Measurements from ENCODE around the gene MRTFA. TPM values are rescaled to one million over a fixed set of nuclear protein-coding genes. Genes with fewer than 3 reads are reported as not detected.

MRTFA gene
- total and polyA plus RNA-seq, 2 of the 13 experiments (the other 11 are each of a cell fraction or from before 2014, with no cell fraction given), result 2.4 to 8.2 TPM

GRCh38 chr22:40571887-40572286 lies 64.6 kb downstream of the MRTFA start:
- Histone ChIP-seq H3K4me2 (ENCODE audit: low read depth, low read length) (no peak overlapping the region), H4K20me1 (ENCODE audit: insufficient read depth, low read length) (no peaks in the 10 kb centered on the region), H3K4me3 (replicated peaks in 1 of 3; ENCODE audit: insufficient read depth in 1 of 3, low read depth in 2 of 3, low read length in 3 of 3) (no peak overlapping the region), H3K27me3 (ENCODE audit: control insufficient read depth in 1 of 2, insufficient read depth in 2 of 2, low read length in 2 of 2) (no peaks in the 10 kb centered on the region), H3K9me3 (ENCODE audit: low read length) (no peaks in the 10 kb centered on the region), H3K27ac (ENCODE audit: extremely low read length, insufficient read depth, low read length) (no peak overlapping the region), H2AFZ (ENCODE audit: low read length) (no peak overlapping the region), H3K36me3 (replicated peaks in 1 of 2; ENCODE audit: control insufficient read depth in 1 of 2, insufficient read depth in 2 of 2, low read length in 2 of 2) (no peaks in the 10 kb centered on the region), H3K4me1 (ENCODE audit: insufficient read depth, low read length) (peaks cover 51% of the 10 kb centered on the region), H3K9ac (ENCODE audit: insufficient read depth, low read depth, low read length) (no peak overlapping the region), H3K79me2 (ENCODE audit: insufficient read depth, low read length) (peaks cover 24% of the 10 kb centered on the region)
- DNase-seq (ENCODE audit: low spot score), result no peak
- in situ Hi-C loops (cut with HindIII; ENCODE audit: extremely low pct_ligation_motif_present, low pct_unique_long_range_greater_than_20kb), result no loop called here
- no peak for FAIRE-seq
- no peak for ATAC-seq
- ChIA-PET POLR2A (no interaction called here), CTCF (ENCODE audit: low intra/inter-chr PET ratio, low total read pairs) (no interaction called here)
- no TSS peak for BruUV-seq (replicated peaks)
- WGBS (ENCODE audit: low lambda C conversion rate), result 95% methylated on average over 3 of the region's 3 CpGs
- intact Hi-C loops (cut with micrococcal nuclease; ENCODE audit: unreplicated experiment), result no loop called here
- TF ChIP-seq ZNF83 (CRISPR knock-in tag; IDR thresholded peaks at IDR 0.05; ENCODE audit: borderline replicate concordance) (no peak), ZNF75D (CRISPR knock-in tag; IDR thresholded peaks at IDR 0.05; ENCODE audit: borderline replicate concordance) (no peak), SMARCE1 (IDR thresholded peaks at IDR 0.05; ENCODE audit: borderline replicate concordance) (no peak), YEATS4 (CRISPR knock-in tag; IDR thresholded peaks at IDR 0.05; ENCODE audit: borderline replicate concordance) (no peak), ZSCAN5A (CRISPR knock-in tag; IDR thresholded peaks at IDR 0.05; ENCODE audit: borderline replicate concordance) (no peak), ZNF788 (CRISPR knock-in tag; IDR thresholded peaks at IDR 0.05; ENCODE audit: borderline replicate concordance) (no peak), MXD4 (CRISPR knock-in tag; IDR thresholded peaks at IDR 0.05) (no peak), RFX1 (IDR thresholded peaks at IDR 0.05) (no peak), ZNF263 (CRISPR knock-in tag; IDR thresholded peaks at IDR 0.05) (no peak), ELF4 (CRISPR knock-in tag; IDR thresholded peaks at IDR 0.05; ENCODE audit: borderline replicate concordance) (no peak)

Measured in HepG2 (cell line).